AG10803 (cell line): ENCODE data around the gene PHACTR1.

Experiments
- DNase-seq: peaks from one replicate; pipeline ENCODE4 v3.0.0; 2010; ENCODE audit warnings: low read depth
- H3K4me3 ChIP-seq: 2 replicates; pipeline ENCODE4 v1.5.1; 2011; ENCODE audit warnings: mild to moderate bottlenecking, low read length, control low read depth
- TF ChIP-seq, protein P1 (sequence below): conservative IDR thresholded peaks from 2 replicates; pipeline ENCODE4 v1.5.1; 2011; ENCODE audit warnings: mild to moderate bottlenecking, low read length, control low read depth, inconsistent platforms

Gene PHACTR1

DNA sequence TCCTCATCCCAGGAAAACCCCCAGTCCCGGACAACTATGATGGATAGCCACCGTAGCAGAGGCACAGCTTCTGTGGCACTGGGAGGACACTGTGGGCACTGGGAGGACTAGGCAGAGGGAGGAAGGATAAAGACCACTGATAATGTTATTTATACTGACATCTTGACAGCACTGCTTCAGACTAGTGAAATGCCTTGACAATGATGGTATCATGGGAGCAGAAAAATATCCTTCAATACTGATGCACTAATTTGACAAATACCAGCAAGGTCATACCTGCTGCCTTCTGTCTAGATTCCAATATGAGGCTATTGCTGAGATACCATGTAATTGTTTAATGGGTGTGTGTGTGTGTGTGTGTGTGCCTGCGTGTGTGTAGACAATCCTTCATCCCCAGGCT lies 148.6 kb downstream of the PHACTR1 start:
- DNase-seq = no peak
- H3K4me3 ChIP-seq = no peak overlapping the region
- TF ChIP-seq, protein P1, sequence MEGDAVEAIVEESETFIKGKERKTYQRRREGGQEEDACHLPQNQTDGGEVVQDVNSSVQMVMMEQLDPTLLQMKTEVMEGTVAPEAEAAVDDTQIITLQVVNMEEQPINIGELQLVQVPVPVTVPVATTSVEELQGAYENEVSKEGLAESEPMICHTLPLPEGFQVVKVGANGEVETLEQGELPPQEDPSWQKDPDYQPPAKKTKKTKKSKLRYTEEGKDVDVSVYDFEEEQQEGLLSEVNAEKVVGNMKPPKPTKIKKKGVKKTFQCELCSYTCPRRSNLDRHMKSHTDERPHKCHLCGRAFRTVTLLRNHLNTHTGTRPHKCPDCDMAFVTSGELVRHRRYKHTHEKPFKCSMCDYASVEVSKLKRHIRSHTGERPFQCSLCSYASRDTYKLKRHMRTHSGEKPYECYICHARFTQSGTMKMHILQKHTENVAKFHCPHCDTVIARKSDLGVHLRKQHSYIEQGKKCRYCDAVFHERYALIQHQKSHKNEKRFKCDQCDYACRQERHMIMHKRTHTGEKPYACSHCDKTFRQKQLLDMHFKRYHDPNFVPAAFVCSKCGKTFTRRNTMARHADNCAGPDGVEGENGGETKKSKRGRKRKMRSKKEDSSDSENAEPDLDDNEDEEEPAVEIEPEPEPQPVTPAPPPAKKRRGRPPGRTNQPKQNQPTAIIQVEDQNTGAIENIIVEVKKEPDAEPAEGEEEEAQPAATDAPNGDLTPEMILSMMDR = no peak

DNA sequence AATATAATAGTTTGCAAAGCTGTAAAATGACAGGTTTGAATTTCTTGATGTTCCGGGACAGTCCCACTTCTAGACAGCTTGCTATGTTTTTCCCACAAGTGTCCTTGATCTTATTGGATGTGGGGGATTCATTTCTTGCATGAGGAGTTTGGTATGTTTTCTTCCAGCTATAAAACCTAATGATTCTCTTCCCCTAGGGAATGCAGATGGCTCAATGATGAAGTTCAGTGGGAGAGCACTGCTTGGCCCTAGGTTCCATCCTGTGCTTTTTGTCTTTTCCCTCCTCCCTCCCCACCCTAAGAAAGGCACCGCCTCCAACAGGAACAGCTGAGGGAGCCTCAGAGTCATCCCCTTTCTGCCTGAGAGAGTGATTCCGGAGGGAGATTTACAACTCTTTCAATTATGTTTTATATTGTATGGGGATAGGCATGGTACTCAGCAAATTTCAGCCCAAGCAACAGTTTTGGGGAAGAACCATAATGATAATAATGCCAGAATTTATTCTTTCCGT lies 149.2 kb downstream of the PHACTR1 start:
- H3K4me3 ChIP-seq = no peak overlapping the region
- DNase-seq = no peak
- TF ChIP-seq, protein P1 = no peak

DNA sequence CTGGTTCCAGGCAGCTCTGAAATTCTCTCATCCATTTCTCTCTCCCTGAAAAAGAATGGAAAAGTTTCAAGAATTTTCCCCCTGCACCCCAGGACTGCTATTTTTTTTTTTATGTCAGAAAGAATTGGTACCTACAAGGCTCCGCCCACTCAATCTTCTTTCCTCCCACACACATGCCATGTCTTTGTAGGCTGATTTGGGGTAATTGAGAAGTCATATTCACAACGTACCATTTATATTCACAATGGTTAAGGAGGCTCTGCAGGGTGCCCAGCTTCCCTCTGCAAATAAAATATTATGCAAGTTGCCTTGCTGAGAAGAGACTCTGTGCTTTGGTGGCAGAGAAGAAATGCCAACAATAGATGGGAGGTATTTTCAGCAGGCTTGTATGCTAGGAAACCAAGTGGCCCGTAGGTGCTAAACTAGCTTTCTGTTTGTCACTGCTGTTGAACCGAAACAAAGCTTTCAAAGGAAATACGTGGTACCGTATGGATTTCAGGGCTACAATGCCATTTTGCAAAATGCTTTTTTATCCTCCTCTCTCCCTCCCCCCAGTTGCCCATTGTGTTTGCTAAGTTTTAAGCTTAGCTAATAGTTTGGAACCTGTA lies 150.0 kb downstream of the PHACTR1 start:
- H3K4me3 ChIP-seq = no peak overlapping the region
- DNase-seq = no peak
- TF ChIP-seq, protein P1 = no peak

DNA sequence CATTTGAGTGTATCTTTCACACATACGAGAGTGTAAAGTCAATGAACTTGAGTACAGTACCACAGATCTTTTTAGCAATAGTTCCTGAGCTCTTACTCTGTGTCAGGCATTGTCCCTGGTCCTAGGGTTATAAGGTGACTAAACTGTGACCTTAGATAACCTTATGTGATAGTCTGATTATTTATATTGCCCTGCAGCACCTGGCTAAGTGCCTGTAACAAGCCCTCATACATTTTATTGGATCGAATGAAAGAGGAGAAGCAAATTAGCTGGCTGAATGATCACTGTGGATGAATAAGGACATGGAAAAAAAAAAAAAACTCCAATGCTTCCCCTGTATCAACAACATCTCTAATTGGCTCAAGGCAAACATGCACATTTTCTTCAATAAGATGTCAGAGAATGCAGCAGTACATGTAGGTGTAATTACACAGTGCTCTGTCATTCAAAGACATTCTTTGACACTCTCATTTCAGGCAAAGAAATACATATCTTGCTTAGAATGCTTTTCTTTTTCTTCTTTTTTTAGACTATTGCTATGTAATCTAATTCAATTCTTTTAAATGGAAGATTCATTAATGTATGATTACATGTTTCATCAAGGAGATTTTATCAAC lies 153.4 kb downstream of the PHACTR1 start:
- TF ChIP-seq, protein P1 = no peak
- no peak overlapping the region for H3K4me3 ChIP-seq
- DNase-seq = no peak

DNA sequence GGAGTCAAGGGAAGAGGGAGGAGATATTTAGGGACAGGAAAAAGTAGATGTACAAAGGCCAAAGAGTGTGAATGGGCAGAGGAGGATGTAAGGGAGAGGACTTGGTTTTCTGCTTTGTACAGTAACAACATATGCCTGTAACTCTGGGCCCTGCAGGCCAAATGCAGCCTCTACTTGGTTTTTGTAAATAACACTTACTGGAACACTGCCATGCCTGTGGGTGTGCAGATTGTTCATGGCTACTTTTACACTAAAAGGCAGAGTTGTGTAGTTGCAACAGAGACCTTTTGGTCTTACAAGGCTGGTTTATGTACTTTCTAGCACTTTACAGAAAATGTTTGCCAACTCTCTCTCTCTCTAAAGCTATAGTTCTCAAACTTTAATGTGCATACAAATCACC lies 157.1 kb downstream of the PHACTR1 start:
- H3K4me3 ChIP-seq = no peak overlapping the region

DNA sequence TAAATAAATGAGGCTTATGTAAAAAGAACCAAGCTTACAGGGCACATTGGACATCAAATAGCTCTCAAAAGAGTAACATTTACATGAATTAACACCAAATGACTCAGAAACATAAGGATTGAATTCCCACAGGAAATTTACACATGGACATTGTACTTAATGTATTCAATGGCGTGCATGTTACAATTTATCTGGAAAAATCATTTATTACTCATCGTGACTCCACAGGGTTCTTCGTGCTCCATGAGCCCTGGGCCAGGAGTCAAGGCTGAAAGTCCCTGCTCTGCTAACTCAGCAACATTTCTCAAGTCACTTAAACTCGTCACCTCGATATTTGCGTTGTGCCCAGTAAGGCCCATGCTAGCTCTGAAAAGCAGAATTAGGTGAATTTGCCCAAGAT lies 158.5 kb downstream of the PHACTR1 start:
- H3K4me3 ChIP-seq = no peak overlapping the region
- TF ChIP-seq, protein P1 = no peak
- DNase-seq = peak; percentile 71

More for the DNA sequence above, 157.1 kb downstream of the PHACTR1 start:
- TF ChIP-seq, protein P1 = no peak
- peak; percentile 42 for DNase-seq

DNA sequence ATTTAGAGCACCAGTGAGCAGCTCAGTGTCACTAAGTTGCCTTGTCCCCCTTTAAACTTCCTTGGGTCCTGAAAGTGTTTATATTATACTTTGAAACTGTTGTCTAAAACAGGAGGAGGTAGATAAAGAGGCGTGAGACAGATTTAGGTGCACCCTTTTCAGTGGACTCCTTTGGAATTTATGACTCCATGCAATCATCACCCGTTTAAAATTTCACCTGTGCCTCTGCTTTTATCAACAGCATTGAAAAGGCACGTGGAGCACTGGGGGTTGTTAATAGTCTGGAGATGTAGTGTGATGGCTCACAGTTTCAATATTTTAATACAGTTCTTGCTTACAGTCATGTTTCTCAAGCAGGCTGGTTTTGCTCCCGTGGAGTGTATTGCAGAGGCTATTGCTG lies 162.2 kb downstream of the PHACTR1 start:
- no peak for DNase-seq
- H3K4me3 ChIP-seq = no peak overlapping the region
- TF ChIP-seq, protein P1 = no peak
